NCI-H2196 (cell line): ENCODE results near the gene SUMO4.
A peak's percentile ranks its signal among the peaks of the same experiment; 100 is the strongest.
"Not testable (repeated sequence)": the region's sequence is repeated elsewhere in the genome, so short reads cannot be mapped to it uniquely, and the experiment has no call there.

ENCODE experiments used
- DNase-seq: peaks from one replicate; lab custom pipeline; 2025; ENCODE audit not compliant: unreplicated experiment; lab: John Stamatoyannopoulos, UW

Gene SUMO4

DNA sequence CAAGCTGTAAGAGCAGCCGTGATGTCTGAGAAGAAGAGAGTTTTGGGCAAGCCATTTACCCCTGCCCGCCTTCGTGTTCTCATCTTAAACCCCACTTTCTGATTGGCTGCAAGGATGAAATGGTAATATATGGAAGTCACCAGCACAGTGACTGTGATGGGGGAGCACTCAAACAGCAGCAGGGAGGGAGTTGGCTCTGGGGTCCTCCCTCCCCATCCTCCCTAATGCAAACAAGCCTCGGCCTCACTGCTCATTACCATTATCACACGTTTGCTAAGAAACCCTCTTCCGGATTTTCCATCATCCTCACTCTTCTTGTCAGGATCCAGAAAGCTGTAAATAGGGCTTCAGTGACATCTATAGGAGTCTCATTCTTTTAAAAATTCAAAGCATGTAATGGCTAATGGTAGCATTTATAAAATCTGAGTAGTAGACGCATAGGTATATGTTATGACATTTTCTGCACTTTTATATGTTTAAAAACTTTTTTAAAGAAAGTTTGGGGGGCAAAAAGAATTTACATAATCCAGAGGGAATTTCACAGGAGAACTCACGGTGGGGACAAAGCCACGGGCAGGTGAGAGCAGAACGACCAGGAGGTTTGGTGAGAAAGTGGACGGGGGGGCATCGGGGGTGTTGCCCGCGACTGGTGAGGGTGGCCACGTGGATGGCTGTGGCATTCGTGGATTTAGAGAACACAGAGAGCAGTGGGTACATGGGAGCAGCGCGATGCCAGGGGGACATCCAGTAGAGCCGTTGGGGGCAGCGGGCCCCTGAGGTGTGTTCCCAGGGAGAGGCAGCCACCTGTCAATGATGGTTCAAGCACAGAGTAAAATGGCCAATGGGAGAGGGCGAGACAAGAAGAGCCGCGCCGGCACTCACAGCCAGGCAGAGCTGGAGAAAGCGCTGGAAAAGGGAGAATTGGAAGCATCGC is 29.6 kb downstream of the SUMO4 start:
- DNase-seq = no peak

DNA sequence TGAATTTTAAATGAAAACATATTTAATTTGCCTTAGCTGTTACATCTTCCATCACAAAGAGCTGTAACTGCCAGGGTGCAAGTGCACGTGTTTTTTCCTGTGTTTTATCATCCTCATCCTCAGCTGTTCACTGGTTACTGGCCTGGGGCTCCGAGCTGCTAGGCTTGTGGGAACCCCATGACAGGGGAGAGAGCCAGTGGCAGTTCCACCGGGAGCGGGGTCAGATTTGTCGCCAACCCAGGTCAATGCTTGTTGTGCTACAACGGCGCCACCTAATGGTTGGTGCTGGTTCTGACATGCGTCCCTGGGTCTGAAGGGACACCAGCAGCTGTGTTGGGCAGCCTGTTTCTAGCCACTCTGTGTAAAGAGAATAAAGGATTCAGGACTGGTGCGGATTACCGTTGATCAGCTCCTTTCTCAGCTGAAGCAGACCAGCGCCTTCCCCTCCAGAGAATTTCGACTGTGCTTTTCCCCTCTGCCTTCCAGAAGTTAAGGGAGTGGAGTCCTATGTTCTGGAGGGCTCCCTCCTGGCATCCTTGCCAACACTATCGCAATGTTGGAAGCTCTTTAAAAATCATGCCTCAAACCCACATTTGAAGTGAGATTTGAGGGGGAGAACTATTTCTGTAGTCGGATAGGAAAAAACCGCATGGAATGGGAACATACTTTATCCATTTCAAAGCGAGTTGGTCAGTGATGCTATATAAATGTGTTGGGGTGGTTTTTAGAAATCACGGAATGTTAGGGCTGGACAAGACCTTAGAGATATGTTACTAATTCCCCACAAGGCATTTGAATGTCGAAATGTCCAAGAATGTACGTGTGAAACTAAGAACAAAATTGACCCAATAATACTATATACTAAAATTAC is 32.1 kb downstream of the SUMO4 start:
- DNase-seq = peak; percentile 91

DNA sequence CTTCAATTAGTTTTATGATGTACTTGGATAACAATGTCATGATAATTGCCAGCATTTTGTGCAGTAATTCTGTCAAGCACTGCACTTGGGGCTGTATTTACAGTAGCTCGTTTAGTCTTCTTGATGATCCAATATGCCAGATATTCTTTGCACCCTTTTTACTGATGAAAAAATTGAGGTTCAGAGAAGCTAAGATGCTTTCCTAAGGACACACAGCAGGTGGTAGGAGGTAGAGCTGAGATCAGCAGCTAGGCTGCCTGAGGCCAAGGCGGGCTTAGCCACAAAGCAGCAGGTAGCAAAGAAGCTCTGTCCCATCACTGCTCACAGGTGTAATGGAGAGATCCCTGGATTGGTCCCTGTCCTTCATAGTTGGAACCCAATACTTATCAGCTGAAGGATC is 33.3 kb downstream of the SUMO4 start:
- DNase-seq = no peak

DNA sequence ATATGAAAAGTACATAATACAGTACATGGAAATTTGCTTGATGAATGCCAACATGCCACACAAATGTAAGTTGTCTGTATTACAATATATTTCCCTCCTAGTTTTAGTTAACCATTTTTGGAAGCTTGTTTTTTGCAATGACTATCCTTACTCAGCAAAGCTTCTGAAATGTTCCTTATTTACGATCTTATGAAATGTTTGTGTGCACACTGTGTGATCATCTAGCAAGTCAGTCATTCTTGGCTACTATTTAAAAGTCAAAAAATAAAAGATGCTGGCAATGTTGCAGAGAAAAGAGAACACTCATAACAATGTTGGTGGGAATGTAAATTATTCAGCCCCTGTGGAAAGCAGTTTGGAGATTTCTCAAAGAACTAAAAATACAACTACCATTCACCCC is 33.8 kb downstream of the SUMO4 start:
- no peak for DNase-seq

DNA sequence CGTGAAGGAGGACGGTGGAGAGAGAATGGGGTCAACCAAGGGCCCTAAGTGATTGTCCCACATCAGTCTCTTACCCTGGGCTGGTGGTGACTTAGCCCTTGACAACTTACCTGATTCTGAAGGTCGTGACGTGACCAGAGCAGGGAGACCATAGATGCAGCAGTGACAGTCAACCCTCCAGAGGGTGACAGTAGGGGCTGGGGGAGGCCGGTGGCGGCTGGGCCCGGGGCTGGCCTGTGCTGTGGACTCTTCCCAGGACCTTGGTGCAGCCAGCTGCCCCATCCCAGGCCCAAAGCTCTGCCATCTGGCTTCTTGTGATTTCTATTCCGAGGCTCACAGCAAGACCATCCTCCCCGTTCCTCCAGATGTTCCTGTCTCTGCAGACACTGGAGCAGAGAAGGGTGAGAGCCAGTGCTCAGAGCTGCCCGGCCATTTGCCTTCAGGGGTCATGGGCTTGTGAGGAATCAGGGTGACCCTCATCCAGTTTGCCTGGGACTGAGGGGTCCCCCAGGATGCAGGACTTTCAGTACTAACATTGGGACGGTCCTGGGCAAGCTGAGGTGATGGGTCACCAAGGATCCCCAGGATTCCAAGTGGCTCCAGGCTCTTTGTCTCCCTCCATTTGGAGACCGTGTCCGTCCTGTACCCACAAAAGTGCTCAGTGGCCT is 36.0 kb downstream of the SUMO4 start:
- no peak for DNase-seq

DNA sequence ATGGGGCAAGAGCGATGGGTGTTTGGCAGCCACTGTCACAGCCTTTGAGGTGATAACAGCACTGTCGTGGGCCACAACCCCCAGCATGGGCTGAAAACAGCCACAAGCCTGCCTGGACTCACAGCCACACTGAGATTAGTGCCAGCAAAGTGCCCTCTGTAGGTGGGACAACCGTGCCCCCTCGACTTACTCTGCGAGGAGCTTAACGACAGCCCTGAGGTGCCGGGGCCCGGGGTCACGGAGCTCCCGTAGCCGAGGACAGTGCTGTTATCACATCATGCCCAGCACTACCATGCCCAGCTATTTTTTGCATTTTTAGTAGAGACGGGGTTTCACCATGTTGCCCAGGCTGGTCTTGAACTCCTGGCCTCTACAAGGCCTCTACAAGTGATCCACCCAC is 36.6 kb downstream of the SUMO4 start:
- no peak for DNase-seq

DNA sequence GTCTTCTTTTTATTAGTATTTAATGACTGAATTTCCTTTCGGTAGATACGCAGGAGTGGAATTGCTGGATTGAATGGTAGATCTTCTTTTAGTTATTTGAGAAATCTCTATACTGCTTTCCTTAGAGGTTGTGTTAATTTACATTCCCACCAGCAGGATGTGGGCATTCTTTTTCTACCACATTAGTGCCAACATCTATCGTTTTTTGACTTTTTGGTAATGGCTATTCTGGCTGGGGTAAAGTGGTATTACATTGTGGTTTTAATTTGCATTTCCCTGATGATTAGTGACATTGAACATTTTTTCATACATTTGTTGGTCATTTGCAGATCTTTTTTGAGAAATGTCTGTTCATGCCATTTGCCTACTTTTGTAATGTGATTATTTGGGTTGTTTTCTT is 37.1 kb downstream of the SUMO4 start:
- DNase-seq = no peak

DNA sequence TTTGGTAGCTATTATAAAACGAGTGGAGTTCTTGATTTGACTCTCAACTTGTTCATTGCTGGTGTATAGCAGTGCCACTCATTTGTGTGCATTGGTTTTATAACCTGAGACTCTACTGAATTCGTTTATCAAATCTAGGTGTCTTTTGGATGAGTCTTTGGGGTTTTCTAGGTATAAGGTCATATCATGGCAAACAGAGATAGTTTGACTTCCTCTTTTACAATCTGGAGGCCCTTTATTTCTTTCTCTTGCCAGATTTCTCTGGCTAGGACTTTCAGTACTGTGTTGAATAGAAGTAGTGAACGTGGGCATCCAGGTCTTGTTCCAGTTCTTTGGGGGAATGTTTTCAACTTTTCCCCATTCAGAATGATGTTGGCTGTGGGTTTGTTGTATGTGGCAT is 38.8 kb downstream of the SUMO4 start:
- no peak for DNase-seq

DNA sequence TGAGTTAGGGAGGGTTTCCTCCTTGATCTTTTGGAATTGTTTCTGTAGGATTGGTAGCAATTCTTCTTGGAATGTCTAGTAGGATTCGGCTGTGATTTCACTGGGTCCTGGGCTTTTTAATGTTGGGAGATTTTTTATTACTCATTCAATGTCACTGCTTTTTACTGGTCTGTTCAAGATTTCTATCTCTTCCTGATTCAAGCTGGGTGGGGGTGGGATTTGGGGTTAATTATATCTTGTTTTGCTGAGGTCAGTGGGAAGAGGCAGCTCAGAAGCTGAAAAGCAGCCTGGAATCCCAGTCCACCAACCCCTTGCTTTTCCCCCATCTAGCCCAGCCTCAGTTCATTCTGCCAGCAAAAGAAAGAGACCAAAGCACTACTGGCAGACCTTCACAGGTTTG is 39.6 kb downstream of the SUMO4 start:
- DNase-seq = no peak

DNA sequence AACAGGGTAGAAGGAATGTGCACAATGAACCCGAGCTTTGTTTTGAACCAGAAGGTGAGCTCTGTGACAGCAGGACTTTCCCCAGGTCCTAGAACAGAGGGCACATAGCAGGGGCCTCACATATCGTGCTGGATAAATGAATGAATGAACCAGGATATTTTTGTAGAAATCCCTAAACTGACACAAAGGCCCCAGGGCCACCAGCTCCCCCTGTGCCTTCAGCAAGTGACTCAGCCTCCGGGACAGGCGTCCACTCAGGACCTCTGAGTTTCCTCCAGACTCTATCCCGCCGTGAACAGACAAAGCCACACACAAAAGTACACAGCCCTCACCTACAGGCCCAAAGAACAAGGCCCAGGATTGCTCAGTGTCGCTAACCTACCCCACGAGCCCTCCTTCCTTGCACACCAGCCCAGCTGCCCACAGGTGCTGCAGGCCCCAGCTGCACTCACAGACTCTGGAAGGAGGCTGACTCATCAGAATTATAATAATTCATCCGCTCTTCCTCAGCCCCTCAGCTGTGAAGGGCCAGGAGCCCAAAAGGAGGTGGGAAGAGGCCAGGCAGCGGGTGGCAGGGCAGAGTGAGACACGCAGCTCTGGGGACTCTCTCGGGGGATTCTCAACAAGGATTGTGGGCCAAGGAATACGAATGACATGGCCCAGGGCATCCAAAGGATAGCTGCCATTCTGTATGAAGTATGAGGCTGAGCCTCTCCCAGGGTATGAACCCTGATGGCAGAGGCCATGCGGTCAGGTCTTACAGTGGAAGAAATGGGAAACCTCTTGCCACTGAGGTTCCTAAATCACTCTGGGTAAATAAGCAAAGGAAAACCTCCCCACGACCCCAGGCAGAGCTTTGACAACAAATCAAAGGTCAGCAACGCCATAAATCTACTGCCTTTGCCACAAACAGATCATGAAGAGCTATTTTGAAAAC is 40.9 kb downstream of the SUMO4 start:
- no peak for DNase-seq

DNA sequence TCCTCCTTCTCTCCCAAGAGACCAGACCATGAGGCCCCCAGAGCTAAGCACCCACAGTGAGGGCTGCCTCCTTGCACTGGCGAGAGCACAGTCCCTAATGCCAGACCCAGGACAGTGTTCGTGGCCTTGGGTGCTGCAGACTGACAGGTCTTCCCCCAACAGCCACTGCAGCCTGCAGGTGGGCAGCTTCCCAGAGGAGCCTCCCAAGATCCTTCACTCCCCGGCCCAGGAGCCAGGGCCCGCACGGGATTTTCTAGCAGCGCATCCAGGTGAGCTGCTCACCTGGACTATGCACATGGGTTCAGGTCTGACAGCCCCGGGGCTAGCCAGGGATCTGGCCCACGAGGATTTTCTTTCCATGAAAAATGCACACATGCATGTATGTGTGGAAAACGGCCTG is 41.7 kb downstream of the SUMO4 start:
- no peak for DNase-seq

DNA sequence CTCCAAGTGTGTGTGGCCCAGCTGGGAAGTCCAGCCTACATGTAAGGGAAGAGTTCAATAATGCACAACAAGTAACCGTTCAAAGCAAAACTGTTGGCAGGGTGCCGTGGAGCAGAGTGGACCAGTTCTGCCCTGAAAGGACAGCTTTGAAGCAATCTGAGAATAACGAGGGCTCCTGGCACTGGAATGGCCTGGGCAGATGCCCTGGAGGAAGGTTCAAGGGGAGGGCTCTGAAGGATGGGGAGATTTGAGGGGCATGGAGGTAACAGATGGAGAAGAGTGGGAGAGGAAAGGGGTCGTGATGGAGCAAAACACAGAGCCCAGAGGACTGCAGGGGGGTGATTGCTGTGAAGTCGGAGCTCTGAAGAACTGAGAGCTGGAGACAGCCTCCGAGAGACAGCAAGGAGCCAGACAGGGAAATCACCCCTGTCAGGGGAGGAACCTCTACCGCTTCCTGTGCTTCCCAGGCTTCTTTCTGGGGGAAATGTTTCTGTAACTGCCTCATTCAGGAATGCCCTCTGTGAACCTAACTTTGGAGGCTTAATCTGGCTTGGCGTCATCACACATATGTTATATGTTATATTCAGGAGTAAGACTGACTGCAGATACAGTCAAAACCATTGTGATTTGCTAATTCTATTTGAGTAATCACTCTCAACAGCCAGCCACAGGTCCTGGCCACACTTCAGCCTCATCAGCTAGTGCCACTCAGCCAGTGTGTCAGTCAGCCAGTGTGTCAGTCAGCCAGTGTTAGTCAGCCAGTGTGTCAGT is 43.5 kb downstream of the SUMO4 start:
- DNase-seq = no peak

DNA sequence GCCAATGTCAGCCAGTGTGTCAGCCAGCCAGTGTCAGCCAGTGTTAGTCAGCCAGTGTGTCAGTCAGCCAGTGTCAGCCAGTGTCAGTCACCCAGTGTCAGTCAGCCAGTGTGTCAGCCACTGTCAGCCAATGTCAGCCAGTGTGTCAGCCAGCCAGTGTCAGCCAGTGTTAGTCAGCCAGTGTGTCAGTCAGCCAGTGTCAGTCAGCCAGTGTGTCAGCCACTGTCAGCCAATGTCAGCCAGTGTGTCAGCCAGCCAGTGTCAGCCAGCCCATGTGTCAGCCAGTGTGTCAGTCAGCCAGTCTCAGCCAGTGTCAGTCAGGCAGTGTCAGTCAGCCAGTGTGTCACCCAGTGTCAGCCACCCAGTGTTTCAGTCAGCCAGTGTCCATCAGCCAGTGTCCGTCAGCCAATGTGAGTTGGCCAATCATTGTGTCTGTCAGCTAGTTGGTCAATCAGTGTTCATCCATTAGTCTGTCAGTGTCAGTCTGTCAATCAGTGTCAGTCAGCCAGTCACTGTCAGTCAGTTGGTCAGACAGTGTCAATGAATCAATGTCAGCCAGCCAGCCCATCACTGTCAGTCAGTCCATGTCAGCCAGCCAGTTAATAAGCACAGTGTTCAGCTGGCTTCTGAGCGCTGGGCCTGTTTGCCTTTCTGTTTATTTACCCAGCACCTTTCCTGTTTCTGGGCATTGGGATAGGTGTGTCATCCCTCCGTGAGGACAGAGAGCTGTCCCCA is 44.5 kb downstream of the SUMO4 start:
- DNase-seq = not testable (repeated sequence)

DNA sequence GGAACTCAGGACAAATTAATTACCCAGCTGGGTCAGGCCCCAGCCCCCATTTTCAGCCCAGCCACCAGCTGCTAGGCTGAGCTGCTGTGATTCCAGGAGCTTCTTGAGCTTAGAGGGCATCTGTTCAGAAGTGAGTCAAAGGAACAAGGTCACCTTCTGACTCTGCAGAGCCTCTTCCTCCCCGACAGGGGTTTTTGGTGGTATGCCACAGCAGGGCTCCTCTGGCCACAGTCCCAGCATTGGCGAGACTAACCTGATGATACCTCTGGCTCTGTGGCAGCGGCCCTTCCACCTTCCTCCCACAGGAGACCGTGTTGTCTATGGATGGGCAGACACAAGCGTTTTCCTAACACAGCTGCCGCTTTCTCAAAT is 45.0 kb downstream of the SUMO4 start:
- no peak for DNase-seq

DNA sequence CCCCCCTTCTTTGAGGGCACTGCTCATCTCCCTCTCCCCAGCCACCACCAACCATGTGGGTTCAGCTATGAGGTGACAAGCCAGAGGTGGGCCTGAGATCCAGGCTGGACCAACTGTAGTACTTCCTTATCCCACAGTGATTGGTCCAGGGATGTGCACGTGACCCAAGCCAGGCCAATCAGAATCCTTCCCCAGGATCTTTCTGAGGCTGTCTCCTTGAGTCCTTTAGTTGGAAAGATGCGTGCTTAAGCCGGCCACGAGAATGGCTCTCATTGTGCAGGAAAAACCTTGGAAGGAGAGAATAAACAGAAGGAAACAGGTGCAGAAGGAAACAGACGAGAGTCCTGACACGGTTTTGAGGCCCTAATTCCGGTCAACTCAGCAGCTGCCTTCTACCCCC is 45.5 kb downstream of the SUMO4 start:
- DNase-seq = no peak

DNA sequence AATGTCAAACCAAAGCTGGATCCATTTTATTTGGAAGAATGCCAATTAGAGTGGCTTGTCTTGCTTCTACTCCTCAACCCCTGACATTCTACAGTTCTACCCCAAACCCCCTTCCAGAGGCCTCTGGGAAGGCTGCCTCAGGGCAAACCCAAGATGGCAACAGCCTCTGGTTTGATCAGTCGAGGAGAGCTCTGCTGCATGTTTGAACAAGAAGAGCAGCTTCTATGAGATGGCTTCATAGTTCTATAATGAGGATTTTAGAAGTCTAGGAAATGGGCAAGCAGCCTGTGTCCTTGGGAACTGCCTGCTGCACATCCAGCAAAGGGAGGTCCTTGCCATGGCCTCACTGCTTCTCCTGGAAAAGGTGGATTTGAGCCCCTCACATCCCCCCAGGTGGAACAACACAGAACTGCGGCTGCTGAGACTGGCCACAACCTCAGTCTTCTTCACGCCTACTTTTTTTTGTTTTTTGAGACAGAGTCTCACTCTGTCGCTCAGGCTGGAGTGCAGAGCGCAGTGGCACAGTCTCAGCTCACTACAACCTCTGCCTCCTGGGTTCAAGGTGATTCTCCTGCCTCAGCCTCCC is 46.8 kb downstream of the SUMO4 start:
- no peak for DNase-seq

DNA sequence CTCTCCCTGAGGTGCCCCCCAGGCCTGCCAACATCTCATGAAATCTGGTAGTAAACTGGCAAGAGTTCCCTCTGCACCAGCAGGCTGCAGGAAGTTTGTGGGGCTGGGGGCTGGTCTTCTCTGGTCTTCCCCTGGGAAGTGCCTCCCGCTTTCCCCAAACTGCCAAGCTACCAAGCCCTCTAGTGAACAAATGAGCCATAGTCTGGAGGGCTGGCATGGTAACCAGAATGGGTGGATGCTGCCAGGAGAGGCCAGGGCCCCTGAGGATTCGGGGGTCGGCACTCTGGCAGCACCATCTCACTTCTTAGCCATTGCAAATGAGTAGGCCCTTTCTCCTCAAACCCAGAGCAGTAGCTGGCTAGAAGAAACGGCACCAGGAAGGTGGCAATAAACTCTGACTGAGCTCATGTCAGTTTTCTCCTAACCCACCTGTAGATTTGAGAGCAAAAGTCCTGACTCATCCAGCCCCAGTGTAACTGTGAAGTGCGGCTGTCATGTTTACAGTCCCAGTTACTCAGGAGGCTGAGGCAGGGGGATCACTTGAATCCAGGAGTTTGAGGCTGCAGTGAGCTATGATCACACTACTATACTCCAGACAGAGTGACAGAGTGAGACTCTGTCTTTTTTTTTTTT is 48.9 kb downstream of the SUMO4 start:
- DNase-seq = no peak
